A673 (cell line): ENCODE results near the gene SNAP47. TPM values are rescaled to one million over a fixed set of nuclear protein-coding genes. Genes with fewer than 3 reads are reported as not detected.

Experiments
- BruUV-seq: library from RNA; stranded (reverse); fragments of 400-500 nt; replicated peaks from 2 replicates; lab custom pipeline; 2021; lab: Mats Ljungman, UMichigan
- CTCF ChIA-PET: fragments of 300-600 bp; sonication (Branson Sonifier 250); formaldehyde crosslinking; loops from one replicate; lab custom pipeline; 2022; ENCODE audit warnings: antibody characterized with exemption; lab: Charles Lee
- POLR2A ChIA-PET: fragments of 300-600 bp; sonication (Branson Sonifier 250); formaldehyde crosslinking; loops from one replicate; lab custom pipeline; 2022; ENCODE audit warnings: antibody characterized with exemption; ENCODE audit not compliant: low non-redundant PET; lab: Charles Lee
- DNase-seq: peaks from one replicate; pipeline ENCODE4 v3.0.0-alpha.2; 2015; ENCODE audit warnings: low spot score
- H3K27ac ChIP-seq: fragments of 200-600 bp; sonication (generic); 2 replicates; pipeline ENCODE4 v1.5.1; 2016; ENCODE audit warnings: mixed run types, low read depth, mild to moderate bottlenecking, mixed read lengths, antibody characterized with exemption, low read length; ENCODE audit not compliant: poor library complexity, severe bottlenecking
- H3K27me3 ChIP-seq: fragments of 200-600 bp; sonication (generic); replicated peaks from 2 replicates; pipeline ENCODE4 v1.6.1; 2017; ENCODE audit warnings: mixed run types, low read depth, mild to moderate bottlenecking, mixed read lengths, antibody characterized with exemption, low read length; ENCODE audit not compliant: insufficient read depth, poor library complexity
- H3K36me3 ChIP-seq: fragments of 200-600 bp; sonication (generic); 2 replicates; pipeline ENCODE4 v1.6.1; 2016; ENCODE audit warnings: mixed run types, mild to moderate bottlenecking, mixed read lengths, antibody characterized with exemption, low read length; ENCODE audit not compliant: insufficient read depth, poor library complexity, severe bottlenecking
- H3K4me1 ChIP-seq: fragments of 200-600 bp; sonication (generic); 2 replicates; pipeline ENCODE4 v1.6.1; 2017; ENCODE audit warnings: mixed run types, mild to moderate bottlenecking, mixed read lengths, antibody characterized with exemption, low read length; ENCODE audit not compliant: insufficient read depth, poor library complexity, severe bottlenecking
- H3K4me3 ChIP-seq: fragments of 200-600 bp; sonication (generic); 2 replicates; pipeline ENCODE4 v1.5.1; 2016; ENCODE audit warnings: low read depth, mixed run types, mild to moderate bottlenecking, mixed read lengths, low read length; ENCODE audit not compliant: poor library complexity, severe bottlenecking
- H3K9me3 ChIP-seq: fragments of 200-600 bp; sonication (generic); 2 replicates; pipeline ENCODE4 v1.6.1; 2016; ENCODE audit warnings: mixed run types, low read depth, mild to moderate bottlenecking, mixed read lengths, antibody characterized with exemption, low read length; ENCODE audit not compliant: poor library complexity, severe bottlenecking
- CTCF ChIP-seq: fragments of 300-800, 200-600 bp; sonication (generic); conservative IDR thresholded peaks from 2 replicates; pipeline ENCODE4 v1.5.1; 2017; ENCODE audit warnings: low read depth, mild to moderate bottlenecking, antibody characterized with exemption, low read length, moderate library complexity, mixed read lengths
- EZH2 ChIP-seq: fragments of 200-600 bp; sonication (generic); IDR thresholded peaks from 2 replicates; pipeline ENCODE4 v1.6.1; 2017; ENCODE audit warnings: borderline replicate concordance, low read depth, mild to moderate bottlenecking, mixed read lengths, antibody characterized with exemption, low read length; ENCODE audit not compliant: poor library complexity, severe bottlenecking
- intact Hi-C: fragments of 100-400 bp; cut with micrococcal nuclease; formaldehyde crosslinking; loops from one replicate; pipeline ENCODE4 v1.10.0; 2022; ENCODE audit not compliant: unreplicated experiment
- total RNA-seq: library from RNA; stranded (reverse); gene quantifications from 2 replicates; pipeline ENCODE4 v1.2.3, GENCODE V29; 2021

SNAP47 gene
- total RNA-seq, 1 experiment from 2014 or later = 36.4 TPM

GRCh38 chr1:227778401-227778947 is 43.2 kb downstream of the SNAP47 start:
- no peak for DNase-seq
- intact Hi-C loops = no loop called here
- no peak for TF ChIP-seq CTCF
- no peak for TF ChIP-seq EZH2
- H3K27me3 ChIP-seq = no peaks in the 10 kb centered on the region
- no peaks in the 10 kb centered on the region for H3K9me3 ChIP-seq
- no TSS peak for BruUV-seq
- no peak overlapping the region for H3K27ac ChIP-seq
- ChIA-PET CTCF (no interaction called here), POLR2A (interaction anchor here (0.5 kb wide), 1 partner anchor 30 kb away, joined by 3 read pairs; no protein-coding TSS in a partner anchor)
- no peaks in the 10 kb centered on the region for H3K4me1 ChIP-seq
- H3K4me3 ChIP-seq = no peak overlapping the region
- H3K36me3 ChIP-seq = no peaks in the 10 kb centered on the region

- TF ChIP-seq EZH2 = no peak
- H3K9me3 ChIP-seq = no peaks in the 10 kb centered on the region
- ChIA-PET POLR2A (no interaction called here), CTCF (no interaction called here)
- H3K27me3 ChIP-seq = no peaks in the 10 kb centered on the region
- intact Hi-C loops = no loop called here
- no peak overlapping the region for H3K27ac ChIP-seq
- no TSS peak for BruUV-seq
- no peak for DNase-seq
- H3K36me3 ChIP-seq = no peaks in the 10 kb centered on the region
- H3K4me1 ChIP-seq = no peaks in the 10 kb centered on the region
- no peak overlapping the region for H3K4me3 ChIP-seq
These were observed 43.8 kb downstream of the SNAP47 start for GRCh38 chr1:227779021-227779441.

GRCh38 chr1:227779685-227780084 is 44.5 kb downstream of the SNAP47 start:
- ChIA-PET POLR2A (no interaction called here), CTCF (no interaction called here)
- DNase-seq = no peak
- no peak for TF ChIP-seq EZH2
- TF ChIP-seq CTCF = no peak
- intact Hi-C loops = no loop called here
- BruUV-seq = no TSS peak
- no peaks in the 10 kb centered on the region for H3K9me3 ChIP-seq
- H3K36me3 ChIP-seq = no peaks in the 10 kb centered on the region
- no peak overlapping the region for H3K27ac ChIP-seq
- no peaks in the 10 kb centered on the region for H3K4me1 ChIP-seq
- H3K4me3 ChIP-seq = no peak overlapping the region
- no peaks in the 10 kb centered on the region for H3K27me3 ChIP-seq
